ENCODE measurements around the gene PBX3.

Gene PBX3

GRCh38 chr9:126000256-126000655 is 253.1 kb downstream of the PBX3 start:
- H3K9me3 ChIP-seq (replicated peaks in 1 of 2; ENCODE audit: control insufficient read depth in 2 of 2, insufficient read depth in 1 of 2, low read depth in 1 of 2, low read length in 2 of 2) = no peaks in the 10 kb centered on the region
- H2BK120ac ChIP-seq (ENCODE audit: low read depth, low read length) = no peak overlapping the region
- H3K4me3 ChIP-seq (ENCODE audit: low read length in 2 of 2) = no peak overlapping the region
- H4K8ac ChIP-seq (ENCODE audit: low read depth, low read length) = no peak overlapping the region
- H3K79me1 ChIP-seq (ENCODE audit: low read depth, low read length) = peaks cover 1% of the 10 kb centered on the region
- H2AK5ac ChIP-seq (ENCODE audit: low read depth, low read length) = no peak overlapping the region
- no CpG with 5 or more reads among the region's 6 CpGs for WGBS, 2 donors (ENCODE audit: extremely low coverage in 2 of 2, insufficient read length in 2 of 2, insufficient replicate concordance in 1 of 2)
- peaks cover 0 to 11% (median 0%) of the 10 kb centered on the region in 3 experiments for H3K27me3 ChIP-seq (ENCODE audit: control insufficient read depth in 3 of 3, insufficient read depth in 3 of 3, low read depth in 1 of 3, low read length in 3 of 3)
- H3K27ac ChIP-seq (replicated peaks; ENCODE audit: low read length) = no peak overlapping the region
- peak overlapping the region; percentile 23 for H2BK15ac ChIP-seq (ENCODE audit: low read length)
- H3K18ac ChIP-seq (ENCODE audit: low read length) = no peak overlapping the region
- no peak overlapping the region for H2BK5ac ChIP-seq (ENCODE audit: low read length)
- no peaks in the 10 kb centered on the region for H3K4me1 ChIP-seq (ENCODE audit: control insufficient read depth in 2 of 2, insufficient read depth in 1 of 2, low read depth in 1 of 2, low read length in 2 of 2)
- no peak overlapping the region for H2AFZ ChIP-seq (ENCODE audit: low read length)
- no peak overlapping the region for H4K91ac ChIP-seq (ENCODE audit: low read depth, low read length, poor library complexity)
- no peak overlapping the region for H3K14ac ChIP-seq (ENCODE audit: low read length)
- H3K9ac ChIP-seq (ENCODE audit: low read depth, low read length, poor library complexity) = no peak overlapping the region
- no peak overlapping the region for H3K4ac ChIP-seq (ENCODE audit: low read length)
- no peak overlapping the region for H2BK12ac ChIP-seq (ENCODE audit: low read length)
- H3K36me3 ChIP-seq (replicated peaks in 1 of 2; ENCODE audit: control insufficient read depth in 2 of 2, insufficient read depth in 2 of 2, low read length in 2 of 2) = no peaks in the 10 kb centered on the region
- no peak for DNase-seq (ENCODE audit: low spot score)
- H3K4me2 ChIP-seq (ENCODE audit: insufficient read depth, low read length, poor library complexity, severe bottlenecking) = no peak overlapping the region
- H3K23ac ChIP-seq (ENCODE audit: low read depth, low read length, poor library complexity) = no peak overlapping the region

DNA sequence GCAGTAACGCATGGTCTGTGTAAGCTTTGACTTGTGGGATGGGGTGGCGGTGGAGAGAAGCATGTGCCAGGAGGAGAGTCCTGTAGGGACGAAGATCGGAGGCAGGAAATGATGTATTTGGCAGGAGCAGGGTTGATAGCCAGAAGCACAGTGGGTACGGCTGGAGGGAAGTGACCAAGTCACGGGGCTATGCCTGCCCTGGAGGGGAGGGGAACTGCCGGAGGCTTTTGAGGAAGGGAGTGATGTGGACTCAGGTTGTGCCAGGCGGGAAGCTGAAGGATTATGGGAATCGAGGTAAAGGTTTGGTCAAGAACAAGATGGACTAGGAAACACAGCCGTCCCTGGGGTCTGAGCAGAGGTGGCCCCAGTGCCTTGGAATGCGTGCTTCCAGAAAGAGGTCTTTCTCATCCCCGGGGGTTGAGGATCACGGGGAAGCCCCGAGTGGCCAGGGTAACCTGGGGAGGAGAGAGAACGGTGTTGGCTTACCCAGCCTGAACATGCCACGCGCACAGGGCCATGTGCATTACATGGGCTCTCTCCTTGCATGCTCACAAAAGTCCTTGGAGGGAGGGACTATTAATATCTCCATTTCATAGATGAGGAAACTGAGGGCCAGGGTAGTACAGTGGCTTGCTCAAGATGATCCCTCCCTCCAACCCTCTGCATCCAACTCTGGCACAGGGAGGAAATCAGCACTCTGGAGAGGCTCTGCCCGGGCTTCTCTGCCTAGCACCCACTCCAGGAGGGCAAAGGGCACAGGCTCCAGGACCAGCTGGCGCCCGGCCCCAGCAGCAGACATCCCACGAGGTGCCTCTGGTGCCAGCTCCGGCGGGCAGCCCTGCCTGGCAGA is 253.8 kb downstream of the PBX3 start:
- H3K4me3 ChIP-seq (ENCODE audit: low read length in 2 of 2) = no peak overlapping the region
- H3K4ac ChIP-seq (ENCODE audit: low read length) = no peak overlapping the region
- no peaks in the 10 kb centered on the region for H3K36me3 ChIP-seq (replicated peaks in 1 of 2; ENCODE audit: control insufficient read depth in 2 of 2, insufficient read depth in 2 of 2, low read length in 2 of 2)
- no peaks in the 10 kb centered on the region for H3K9me3 ChIP-seq (replicated peaks in 1 of 2; ENCODE audit: control insufficient read depth in 2 of 2, insufficient read depth in 1 of 2, low read depth in 1 of 2, low read length in 2 of 2)
- H3K27me3 ChIP-seq (ENCODE audit: control insufficient read depth in 3 of 3, insufficient read depth in 3 of 3, low read depth in 1 of 3, low read length in 3 of 3) = peaks cover 0 to 11% (median 0%) of the 10 kb centered on the region in 3 experiments
- H3K9ac ChIP-seq (ENCODE audit: low read depth, low read length, poor library complexity) = no peak overlapping the region
- H2BK5ac ChIP-seq (ENCODE audit: low read length) = no peak overlapping the region
- peak overlapping the region; percentile 23 for H2BK15ac ChIP-seq (ENCODE audit: low read length)
- no peak overlapping the region for H2AK5ac ChIP-seq (ENCODE audit: low read depth, low read length)
- no peak overlapping the region for H3K4me2 ChIP-seq (ENCODE audit: insufficient read depth, low read length, poor library complexity, severe bottlenecking)
- no peak for DNase-seq (ENCODE audit: low spot score)
- H2BK120ac ChIP-seq (ENCODE audit: low read depth, low read length) = no peak overlapping the region
- H2AFZ ChIP-seq (ENCODE audit: low read length) = no peak overlapping the region
- H3K27ac ChIP-seq (replicated peaks; ENCODE audit: low read length) = no peak overlapping the region
- no peak overlapping the region for H4K91ac ChIP-seq (ENCODE audit: low read depth, low read length, poor library complexity)
- no peak overlapping the region for H3K14ac ChIP-seq (ENCODE audit: low read length)
- no peak overlapping the region for H4K8ac ChIP-seq (ENCODE audit: low read depth, low read length)
- no peaks in the 10 kb centered on the region for H3K4me1 ChIP-seq (ENCODE audit: control insufficient read depth in 2 of 2, insufficient read depth in 1 of 2, low read depth in 1 of 2, low read length in 2 of 2)
- H2BK12ac ChIP-seq (ENCODE audit: low read length) = no peak overlapping the region
- peaks cover 1% of the 10 kb centered on the region for H3K79me1 ChIP-seq (ENCODE audit: low read depth, low read length)
- WGBS, 2 donors (ENCODE audit: extremely low coverage in 2 of 2, insufficient read length in 2 of 2, insufficient replicate concordance in 1 of 2) = no CpG with 5 or more reads among the region's 23 CpGs
- H3K18ac ChIP-seq (ENCODE audit: low read length) = no peak overlapping the region
- no peak overlapping the region for H3K23ac ChIP-seq (ENCODE audit: low read depth, low read length, poor library complexity)

- Histone ChIP-seq H2AK5ac (ENCODE audit: low read depth, low read length) (peak overlapping the region; percentile 96), H3K36me3 (replicated peaks in 1 of 2; ENCODE audit: control insufficient read depth in 2 of 2, insufficient read depth in 2 of 2, low read length in 2 of 2) (no peaks in the 10 kb centered on the region), H2BK12ac (ENCODE audit: low read length) (no peak overlapping the region), H3K4me1 (ENCODE audit: control insufficient read depth in 2 of 2, insufficient read depth in 1 of 2, low read depth in 1 of 2, low read length in 2 of 2) (no peaks in the 10 kb centered on the region), H4K91ac (ENCODE audit: low read depth, low read length, poor library complexity) (peak overlapping the region; percentile 25), H4K8ac (ENCODE audit: low read depth, low read length) (peak overlapping the region; percentile 72), H2BK15ac (ENCODE audit: low read length) (peak overlapping the region; percentile 73), H2BK120ac (ENCODE audit: low read depth, low read length) (no peak overlapping the region), H3K23ac (ENCODE audit: low read depth, low read length, poor library complexity) (no peak overlapping the region), H2AFZ (ENCODE audit: low read length) (no peak overlapping the region), H3K9ac (ENCODE audit: low read depth, low read length, poor library complexity) (no peak overlapping the region), H3K14ac (ENCODE audit: low read length) (no peak overlapping the region), H3K4ac (ENCODE audit: low read length) (no peak overlapping the region), H3K27me3 (ENCODE audit: control insufficient read depth in 3 of 3, insufficient read depth in 3 of 3, low read depth in 1 of 3, low read length in 3 of 3) (peaks cover 0 to 11% (median 0%) of the 10 kb centered on the region in 3 experiments), H3K79me1 (ENCODE audit: low read depth, low read length) (peaks cover 1% of the 10 kb centered on the region), H3K18ac (ENCODE audit: low read length) (peak overlapping the region; percentile 31), H2BK5ac (ENCODE audit: low read length) (no peak overlapping the region), H3K27ac (replicated peaks; ENCODE audit: low read length) (no peak overlapping the region), H3K9me3 (replicated peaks in 1 of 2; ENCODE audit: control insufficient read depth in 2 of 2, insufficient read depth in 1 of 2, low read depth in 1 of 2, low read length in 2 of 2) (no peaks in the 10 kb centered on the region), H3K4me2 (ENCODE audit: insufficient read depth, low read length, poor library complexity, severe bottlenecking) (no peak overlapping the region), H3K4me3 (ENCODE audit: low read length in 2 of 2) (no peak overlapping the region)
- DNase-seq (ENCODE audit: low spot score) = no peak
- WGBS, 2 donors (ENCODE audit: extremely low coverage in 2 of 2, insufficient read length in 2 of 2, insufficient replicate concordance in 1 of 2) = no CpG with 5 or more reads among the region's 24 CpGs
Measured at GRCh38 chr9:126001581-126002225, 254.5 kb downstream of the PBX3 start.
